PC-9 (cell line): ENCODE data around the gene ZDHHC18. TPM values are rescaled to one million over a fixed set of nuclear protein-coding genes. Genes with fewer than 3 reads are reported as not detected.

Experiments
- BruUV-seq: library from RNA; stranded (reverse); fragments of 400-500 nt; replicated peaks from 2 replicates; lab custom pipeline; 2021; lab: Mats Ljungman, UMichigan
- CTCF ChIA-PET: fragments of 300-600 bp; sonication (Branson Sonifier 250); formaldehyde crosslinking; loops from one replicate; lab custom pipeline; 2022; ENCODE audit warnings: antibody characterized with exemption; lab: Charles Lee
- POLR2A ChIA-PET: fragments of 300-600 bp; sonication (Branson Sonifier 250); formaldehyde crosslinking; loops from one replicate; lab custom pipeline; 2022; ENCODE audit warnings: antibody characterized with exemption; ENCODE audit not compliant: unreplicated experiment; lab: Charles Lee
- DNase-seq, 2 experiments: peaks; one replicate each; pipeline versions ENCODE4 v3.0.0 to v3.0.0-alpha.2; 2015 to 2022; ENCODE audit warnings: mixed read lengths in 1 of 2
- H2AFZ ChIP-seq: fragments of 200-600 bp; sonication (generic); 2 replicates; pipeline ENCODE4 v1.8.1; 2017; ENCODE audit warnings: antibody characterized with exemption
- H3F3A ChIP-seq: fragments of 200-600 bp; sonication (generic); 2 replicates; pipeline ENCODE4 v1.8.1; 2017; ENCODE audit warnings: antibody characterized with exemption, mild to moderate bottlenecking, low read depth; ENCODE audit not compliant: insufficient read depth
- H3K27ac ChIP-seq: fragments of 200-600 bp; sonication (generic); 2 replicates; pipeline ENCODE4 v1.6.1; 2016; ENCODE audit warnings: mixed run types
- H3K27me3 ChIP-seq: fragments of 200-600 bp; sonication (generic); 2 replicates; pipeline ENCODE4 v1.6.1; 2016; ENCODE audit warnings: low read depth, mixed run types; ENCODE audit not compliant: insufficient read depth
- H3K36me3 ChIP-seq: fragments of 200-600 bp; sonication (generic); 2 replicates; pipeline ENCODE4 v1.6.1; 2016; ENCODE audit warnings: low read depth, mixed run types
- H3K4me1 ChIP-seq: fragments of 200-600 bp; sonication (generic); replicated peaks from 2 replicates; pipeline ENCODE4 v1.6.1; 2016; ENCODE audit warnings: mixed run types; ENCODE audit not compliant: insufficient read depth
- H3K4me2 ChIP-seq: fragments of 200-600 bp; sonication (generic); 2 replicates; pipeline ENCODE4 v1.6.1; 2017; ENCODE audit warnings: mixed run types
- H3K4me3 ChIP-seq: fragments of 200-600 bp; sonication (generic); 2 replicates; pipeline ENCODE4 v1.6.1; 2016; ENCODE audit warnings: mixed run types
- H3K79me2 ChIP-seq: fragments of 200-600 bp; sonication (generic); 2 replicates; pipeline ENCODE4 v1.6.1; 2017; ENCODE audit warnings: low read depth, mixed run types
- H3K9me2 ChIP-seq: fragments of 200-600 bp; sonication (generic); 2 replicates; pipeline ENCODE4 v1.8.1; 2017; ENCODE audit warnings: mild to moderate bottlenecking; ENCODE audit not compliant: insufficient read depth
- H3K9me3 ChIP-seq: fragments of 200-600 bp; sonication (generic); 2 replicates; pipeline ENCODE4 v1.8.1; 2016; ENCODE audit warnings: low read depth; ENCODE audit not compliant: insufficient read depth
- H4K20me1 ChIP-seq: fragments of 200-600 bp; sonication (generic); 2 replicates; pipeline ENCODE4 v1.8.1; 2017; ENCODE audit not compliant: insufficient read depth
- EZH2 ChIP-seq: fragments of 200-600 bp; sonication (generic); IDR thresholded peaks from 2 replicates; pipeline ENCODE4 v1.8.0; 2017; ENCODE audit warnings: antibody characterized with exemption, low read depth
- intact Hi-C: fragments of 100-400 bp; cut with micrococcal nuclease; formaldehyde crosslinking; loops from one replicate; pipeline ENCODE4 v1.10.0; 2022; ENCODE audit not compliant: unreplicated experiment
- total RNA-seq: library from RNA; stranded (reverse); gene quantifications from 2 replicates; pipeline ENCODE4 v1.2.3, GENCODE V29; 2021
- TF ChIP-seq, protein P1 (sequence below): fragments of 200-600 bp; sonication (generic); conservative IDR thresholded peaks from 2 replicates; pipeline ENCODE4 v1.6.1; 2017; ENCODE audit warnings: mixed run types, antibody characterized with exemption, mild to moderate bottlenecking, moderate library complexity

The ZDHHC18 gene
- total RNA-seq, 1 experiment from 2014 or later = 36.1 TPM

GRCh38 chr1:26856604-26857469 is 30.3 kb downstream of the ZDHHC18 start:
- peak; percentile 76 to 77 for DNase-seq
- ChIA-PET CTCF (interaction anchor here (0.6 kb wide), 1 partner anchor 45 kb away, joined by 3 read pairs; no protein-coding TSS in a partner anchor), POLR2A (interaction anchor here (0.5 to 0.6 kb wide), 2 partner anchors 7 to 68 kb away, joined by 3 read pairs; no protein-coding TSS in a partner anchor)
- H3F3A ChIP-seq = peaks cover 50% of the 10 kb centered on the region
- no TSS peak for BruUV-seq
- H3K79me2 ChIP-seq = no peaks in the 10 kb centered on the region
- no peak for TF ChIP-seq EZH2
- TF ChIP-seq, protein P1, sequence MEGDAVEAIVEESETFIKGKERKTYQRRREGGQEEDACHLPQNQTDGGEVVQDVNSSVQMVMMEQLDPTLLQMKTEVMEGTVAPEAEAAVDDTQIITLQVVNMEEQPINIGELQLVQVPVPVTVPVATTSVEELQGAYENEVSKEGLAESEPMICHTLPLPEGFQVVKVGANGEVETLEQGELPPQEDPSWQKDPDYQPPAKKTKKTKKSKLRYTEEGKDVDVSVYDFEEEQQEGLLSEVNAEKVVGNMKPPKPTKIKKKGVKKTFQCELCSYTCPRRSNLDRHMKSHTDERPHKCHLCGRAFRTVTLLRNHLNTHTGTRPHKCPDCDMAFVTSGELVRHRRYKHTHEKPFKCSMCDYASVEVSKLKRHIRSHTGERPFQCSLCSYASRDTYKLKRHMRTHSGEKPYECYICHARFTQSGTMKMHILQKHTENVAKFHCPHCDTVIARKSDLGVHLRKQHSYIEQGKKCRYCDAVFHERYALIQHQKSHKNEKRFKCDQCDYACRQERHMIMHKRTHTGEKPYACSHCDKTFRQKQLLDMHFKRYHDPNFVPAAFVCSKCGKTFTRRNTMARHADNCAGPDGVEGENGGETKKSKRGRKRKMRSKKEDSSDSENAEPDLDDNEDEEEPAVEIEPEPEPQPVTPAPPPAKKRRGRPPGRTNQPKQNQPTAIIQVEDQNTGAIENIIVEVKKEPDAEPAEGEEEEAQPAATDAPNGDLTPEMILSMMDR = no peak
- no peak overlapping the region for H3K4me3 ChIP-seq
- peaks cover 79% of the 10 kb centered on the region for H3K4me1 ChIP-seq
- no peaks in the 10 kb centered on the region for H3K36me3 ChIP-seq
- no peak overlapping the region for H3K4me2 ChIP-seq
- no peaks in the 10 kb centered on the region for H3K9me2 ChIP-seq
- H3K27me3 ChIP-seq = no peaks in the 10 kb centered on the region
- intact Hi-C loops = no loop called here
- H3K27ac ChIP-seq = peak overlapping the region; percentile 73
- no peak overlapping the region for H2AFZ ChIP-seq
- H4K20me1 ChIP-seq = no peaks in the 10 kb centered on the region
- H3K9me3 ChIP-seq = no peaks in the 10 kb centered on the region

GRCh38 chr1:26857473-26858060 is 31.1 kb downstream of the ZDHHC18 start:
- Histone ChIP-seq H3K27ac (peak overlapping the region; percentile 73), H3K36me3 (no peaks in the 10 kb centered on the region), H3F3A (peaks cover 50% of the 10 kb centered on the region), H3K4me2 (no peak overlapping the region), H2AFZ (no peak overlapping the region), H3K27me3 (no peaks in the 10 kb centered on the region), H3K4me1 (peaks cover 87% of the 10 kb centered on the region), H4K20me1 (no peaks in the 10 kb centered on the region), H3K4me3 (no peak overlapping the region), H3K79me2 (no peaks in the 10 kb centered on the region), H3K9me2 (no peaks in the 10 kb centered on the region), H3K9me3 (no peaks in the 10 kb centered on the region)
- BruUV-seq = no TSS peak
- intact Hi-C loops = no loop called here
- DNase-seq = no peak
- ChIA-PET POLR2A (interaction anchor here (0.5 to 0.6 kb wide), 2 partner anchors 8 to 69 kb away, joined by 3 read pairs; no protein-coding TSS in a partner anchor), CTCF (interaction anchor here (0.6 kb wide), 1 partner anchor 46 kb away, joined by 3 read pairs; no protein-coding TSS in a partner anchor)
- TF ChIP-seq EZH2 = no peak
- TF ChIP-seq, protein P1 = no peak

DNA sequence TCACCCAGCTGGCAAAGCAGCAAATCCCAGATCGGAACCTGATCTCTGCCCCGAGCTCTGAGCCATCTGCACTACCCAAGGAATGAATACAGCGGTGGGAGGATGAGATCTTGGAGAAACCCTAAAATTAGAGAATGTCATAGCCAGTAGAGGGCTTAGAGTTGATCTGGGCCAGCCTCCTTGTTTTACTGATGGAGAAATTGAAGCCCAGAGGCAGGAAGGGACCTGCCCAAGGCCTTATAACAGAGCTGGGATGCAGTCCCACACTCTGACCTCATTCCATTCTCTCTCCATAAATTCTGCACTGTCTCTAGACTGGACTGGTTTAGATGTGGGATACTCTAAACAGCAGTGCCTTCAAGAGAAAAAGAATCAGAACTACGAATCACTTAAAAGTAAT is 31.7 kb downstream of the ZDHHC18 start:
- peaks cover 2% of the 10 kb centered on the region for H3K79me2 ChIP-seq
- no peak overlapping the region for H2AFZ ChIP-seq
- no peak for DNase-seq
- CTCF ChIA-PET = interaction anchor here (0.6 to 4.4 kb wide), 2 partner anchors 9 to 67 kb away, joined by 3 to 18 read pairs; no protein-coding TSS in a partner anchor
- BruUV-seq = no TSS peak
- no peak overlapping the region for H3K4me3 ChIP-seq
- no peak overlapping the region for H3K4me2 ChIP-seq
- H3K27ac ChIP-seq = peak overlapping the region; percentile 73
- no peaks in the 10 kb centered on the region for H3K27me3 ChIP-seq
- H3K9me3 ChIP-seq = no peaks in the 10 kb centered on the region
- no peaks in the 10 kb centered on the region for H4K20me1 ChIP-seq
- H3K4me1 ChIP-seq = peaks cover 83% of the 10 kb centered on the region
- H3K36me3 ChIP-seq = no peaks in the 10 kb centered on the region
- intact Hi-C loops = no loop called here
- H3F3A ChIP-seq = peaks cover 47% of the 10 kb centered on the region
- H3K9me2 ChIP-seq = no peaks in the 10 kb centered on the region
- POLR2A ChIA-PET = interaction anchor here (0.7 to 1.2 kb wide), 2 partner anchors 9 to 977 kb away, joined by 6 to 11 read pairs; no protein-coding TSS in a partner anchor
- TF ChIP-seq EZH2 = no peak
- TF ChIP-seq, protein P1 = no peak
